ENCODE measurements around the gene FAF1.
"Not testable (repeated sequence)": the region's sequence is repeated elsewhere in the genome, so short reads cannot be mapped to it uniquely, and the experiment has no call there.

FAF1 gene

DNA sequence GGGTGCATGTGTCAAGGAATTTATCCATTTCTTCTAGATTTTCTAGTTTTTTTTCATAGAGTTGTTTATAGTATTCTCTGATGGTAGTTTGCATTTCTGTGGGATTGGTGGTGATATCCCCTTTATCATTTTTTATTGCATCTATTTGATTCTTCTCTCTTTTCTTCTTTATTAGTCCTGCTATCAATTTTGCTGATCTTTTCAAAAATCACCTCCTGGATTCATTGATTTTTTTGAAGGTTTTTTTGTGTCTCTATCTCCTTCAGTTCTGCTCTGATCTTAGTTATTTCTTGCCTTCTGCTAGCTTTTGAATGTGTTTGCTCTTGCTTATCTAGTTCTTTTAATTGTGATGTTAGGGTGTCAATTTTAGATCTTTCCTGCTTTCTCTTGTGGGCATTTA is 52.5 kb downstream of the FAF1 start:
- DNase-seq (ENCODE audit: low spot score): not testable (repeated sequence)

GRCh38 chr1:50906050-50906449 is 54.0 kb downstream of the FAF1 start:
- not testable (repeated sequence) for DNase-seq (ENCODE audit: low spot score)

- no peak for DNase-seq (ENCODE audit: low spot score)
These were observed 57.6 kb downstream of the FAF1 start for GRCh38 chr1:50902419-50902818.

GRCh38 chr1:50901872-50902271 is 58.2 kb downstream of the FAF1 start:
- no peak for DNase-seq (ENCODE audit: low spot score)

- DNase-seq (ENCODE audit: low spot score): no peak
These were observed 61.3 kb downstream of the FAF1 start for GRCh38 chr1:50898773-50899172.

GRCh38 chr1:50894340-50894739 is 65.7 kb downstream of the FAF1 start:
- no peak for DNase-seq (ENCODE audit: low spot score)

GRCh38 chr1:50893466-50893865 is 66.6 kb downstream of the FAF1 start:
- no peak for DNase-seq (ENCODE audit: low spot score)

GRCh38 chr1:50887555-50887954 is 72.5 kb downstream of the FAF1 start:
- DNase-seq (ENCODE audit: low spot score): not testable (repeated sequence)

- no peak for DNase-seq (ENCODE audit: low spot score)
These were observed 79.7 kb downstream of the FAF1 start for GRCh38 chr1:50880373-50880772.

- DNase-seq (ENCODE audit: low spot score): no peak
These were observed 80.9 kb downstream of the FAF1 start for GRCh38 chr1:50879137-50879536.

DNA sequence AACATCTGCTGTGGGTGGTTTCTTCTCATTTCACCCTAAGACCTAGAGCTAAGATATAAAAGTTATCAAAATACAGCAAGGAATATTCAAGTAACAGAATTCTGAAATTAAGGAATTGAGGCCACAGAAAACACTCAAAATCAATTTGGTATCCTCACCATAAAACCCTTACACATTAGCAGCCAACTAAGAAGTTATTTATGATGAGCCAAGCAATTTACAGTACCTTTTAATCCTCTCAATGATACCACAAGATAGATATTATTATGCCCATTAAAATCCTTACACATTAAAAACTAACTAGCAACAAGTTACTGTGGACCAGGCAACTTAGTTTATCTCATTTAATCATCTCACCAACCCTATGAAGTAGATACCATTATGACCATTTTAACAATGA is 81.6 kb downstream of the FAF1 start:
- no peak for DNase-seq (ENCODE audit: low spot score)

DNA sequence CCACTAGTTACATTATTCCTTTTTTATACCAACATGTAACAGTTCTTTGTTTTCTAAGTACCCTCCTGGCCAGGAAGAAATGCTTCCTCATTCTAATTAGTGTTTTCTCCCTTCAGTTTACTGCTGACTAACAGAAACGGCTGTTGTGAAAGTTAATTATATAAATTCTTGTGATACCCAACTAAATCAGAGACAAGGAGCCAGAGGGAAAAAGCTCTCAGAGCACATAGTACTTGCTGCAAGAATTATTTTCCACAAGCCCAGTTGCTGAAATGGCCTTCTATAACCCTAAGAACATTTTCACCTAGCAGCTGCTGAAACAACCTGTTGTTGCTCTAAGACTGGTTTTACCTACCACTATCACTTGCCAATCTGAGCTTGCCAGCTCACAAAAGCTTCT is 82.4 kb downstream of the FAF1 start:
- no peak for DNase-seq (ENCODE audit: low spot score)

GRCh38 chr1:50873458-50874187 is 86.4 kb downstream of the FAF1 start:
- peak; percentile 57 for DNase-seq (ENCODE audit: low spot score)

- DNase-seq (ENCODE audit: low spot score): not testable (repeated sequence)
These were observed 95.2 kb downstream of the FAF1 start for GRCh38 chr1:50864845-50865244.

GRCh38 chr1:50861772-50862171 is 98.3 kb downstream of the FAF1 start:
- no peak for DNase-seq (ENCODE audit: low spot score)

GRCh38 chr1:50860702-50861101 is 99.4 kb downstream of the FAF1 start:
- no peak for DNase-seq (ENCODE audit: low spot score)

GRCh38 chr1:50860256-50860655 is 99.8 kb downstream of the FAF1 start:
- DNase-seq (ENCODE audit: low spot score): no peak

- no peak for DNase-seq (ENCODE audit: low spot score)
These were observed 100.4 kb downstream of the FAF1 start for GRCh38 chr1:50859657-50860056.

DNA sequence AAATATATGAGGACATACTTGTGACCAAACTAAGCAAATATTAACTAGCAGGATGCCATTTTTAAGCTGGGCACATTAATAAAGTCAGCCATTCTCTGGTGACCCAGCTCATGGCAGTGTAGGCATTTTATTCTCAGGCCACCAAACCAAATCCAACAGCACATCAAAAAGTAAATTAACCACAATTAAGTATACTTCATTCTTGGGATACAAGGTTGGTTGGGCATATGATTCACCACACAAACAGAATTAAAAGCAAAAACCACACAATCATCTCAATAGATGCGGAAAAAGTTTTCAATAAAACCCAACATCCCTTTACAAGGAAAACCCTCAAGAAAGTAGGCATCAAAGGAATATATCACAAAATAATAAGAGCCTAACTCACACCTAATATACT is 101.3 kb downstream of the FAF1 start:
- no peak for DNase-seq (ENCODE audit: low spot score)

DNA sequence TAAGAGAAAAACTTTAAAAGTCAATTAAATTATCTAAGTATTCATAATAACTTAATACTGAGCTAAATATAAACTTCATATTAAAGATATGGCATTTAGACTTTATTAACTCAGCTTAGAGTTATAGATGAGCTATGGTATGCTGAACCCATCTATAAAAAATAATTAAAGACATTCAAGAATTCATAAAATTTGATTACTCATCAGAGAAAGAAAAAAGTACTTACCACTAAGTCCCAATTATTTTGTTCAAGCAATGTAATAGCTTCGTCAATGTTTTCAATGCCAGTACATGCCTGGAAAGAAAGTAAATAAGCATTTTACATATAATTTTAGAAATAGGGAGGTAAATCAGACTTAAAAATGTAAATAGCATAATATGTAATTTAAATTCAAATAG is 102.4 kb downstream of the FAF1 start:
- DNase-seq (ENCODE audit: low spot score): no peak

- no peak for DNase-seq (ENCODE audit: low spot score)
These were observed 106.7 kb downstream of the FAF1 start for GRCh38 chr1:50853325-50853724.

DNA sequence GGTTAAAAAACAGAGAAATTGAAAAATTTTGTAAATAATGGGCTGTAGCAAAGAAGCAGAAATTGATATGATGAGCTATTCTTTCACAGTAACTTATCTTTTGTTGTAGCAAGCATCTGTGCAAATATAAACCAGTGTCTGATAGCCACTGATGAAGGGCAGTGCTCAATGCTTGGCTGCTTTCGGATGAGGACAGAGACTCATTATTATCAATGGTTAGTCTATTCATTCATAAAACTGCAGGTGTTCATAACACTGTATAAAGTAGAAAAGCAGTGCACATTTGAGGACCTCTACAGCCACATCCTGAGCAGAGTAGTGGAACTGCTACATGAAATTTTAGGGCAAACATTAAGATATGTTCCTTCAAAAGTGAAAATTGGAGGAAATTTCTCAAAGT is 107.2 kb downstream of the FAF1 start:
- no peak for DNase-seq (ENCODE audit: low spot score)

GRCh38 chr1:50851466-50851865 is 108.6 kb downstream of the FAF1 start:
- no peak for DNase-seq (ENCODE audit: low spot score)

GRCh38 chr1:50851034-50851433 is 109.0 kb downstream of the FAF1 start:
- no peak for DNase-seq (ENCODE audit: low spot score)

Data from RKO (cell line).